K562 (cell line): ENCODE data around the gene SLC12A6. TPM values are rescaled to one million over a fixed set of nuclear protein-coding genes. Genes with fewer than 3 reads are reported as not detected.

Experiments
- ATF1 ChIP-seq, 2 experiments: fragments of 450-650 bp in 1 of 2; IDR thresholded peaks; 2 replicates each; pipeline ENCODE4 v1.6.1; 2016; ENCODE audit warnings: missing compliant biosample characterization in 1 of 2, missing genetic modification characterization in 1 of 2
- BACH1 ChIP-seq: fragments of 200-800 bp; sonication (Bioruptor generic); IDR thresholded peaks from 2 replicates; pipeline ENCODE4 v1.6.1; 2016; ENCODE audit warnings: missing genetic modification characterization, missing compliant biosample characterization
- HDAC6 ChIP-seq: IDR thresholded peaks from 2 replicates; pipeline ENCODE4 v1.6.1; 2012; ENCODE audit warnings: low read depth, mild to moderate bottlenecking, control low read depth, inconsistent platforms, low read length, moderate library complexity
- HSF4 ChIP-seq: fragments of 250-450 bp; sonication (Bioruptor Pico); IDR thresholded peaks from 2 replicates; pipeline ENCODE4 v2.1.2; 2022; ENCODE audit warnings: mild to moderate bottlenecking, moderate library complexity, borderline replicate concordance
- KAT8 ChIP-seq: fragments of 450-650 bp; IDR thresholded peaks from 2 replicates; pipeline ENCODE4 v1.6.1; 2016; ENCODE audit warnings: low read depth, mild to moderate bottlenecking
- KDM1A ChIP-seq, 2 experiments: fragments of 450-650 bp; IDR thresholded peaks; 2 replicates each; pipeline ENCODE4 v1.6.1; 2016; ENCODE audit warnings: mild to moderate bottlenecking in 2 of 2
- KDM5B ChIP-seq: fragments of 200-600 bp; sonication (generic); IDR thresholded peaks from 2 replicates; pipeline ENCODE4 v1.6.1; 2012; ENCODE audit warnings: low read depth, mild to moderate bottlenecking, moderate library complexity, low read length, control low read depth, inconsistent platforms; ENCODE audit not compliant: insufficient replicate concordance
- MTA2 ChIP-seq: fragments of 450-650 bp; IDR thresholded peaks from 2 replicates; pipeline ENCODE4 v1.6.1; 2016; ENCODE audit warnings: low read depth
- NFATC3 ChIP-seq: fragments of 450-650 bp; IDR thresholded peaks from 2 replicates; pipeline ENCODE4 v1.6.1; 2017; ENCODE audit warnings: mild to moderate bottlenecking
- RAD21 ChIP-seq, 2 experiments: fragments of 250-450 bp in 1 of 2; fragments of 450-650 bp in 1 of 2; sonication (Bioruptor Pico) in 1 of 2; formaldehyde crosslinking in 1 of 2; IDR thresholded peaks in 1 of 2; conservative IDR thresholded peaks in 1 of 2; 2 replicates each; pipeline versions ENCODE4 v1.4.0 to v1.8.0; 2020 to 2022; ENCODE audit warnings: mild to moderate bottlenecking in 2 of 2, moderate library complexity in 1 of 2
- RBBP5 ChIP-seq: fragments of 200-600 bp; sonication (generic); IDR thresholded peaks from 2 replicates; pipeline ENCODE4 v1.6.1; 2012; ENCODE audit warnings: borderline replicate concordance, mild to moderate bottlenecking, low read length, control low read depth, inconsistent platforms; ENCODE audit not compliant: insufficient read depth, poor library complexity, severe bottlenecking
- SLC30A9 ChIP-seq: fragments of 250-450 bp; sonication (Bioruptor Pico); IDR thresholded peaks from 2 replicates; pipeline ENCODE4 v1.8.0; 2022; ENCODE audit warnings: mild to moderate bottlenecking, moderate library complexity
- SOX6 ChIP-seq: fragments of 450-650 bp; IDR thresholded peaks from 2 replicates; pipeline ENCODE4 v1.6.1; 2014; ENCODE audit warnings: mild to moderate bottlenecking
- ZBTB12 ChIP-seq: fragments of 250-450 bp; sonication (Bioruptor Pico); IDR thresholded peaks from 2 replicates; pipeline ENCODE4 v1.4.0; 2020
- ZNF12 ChIP-seq: sonication (generic); formaldehyde crosslinking; IDR thresholded peaks from 2 replicates; pipeline ENCODE4 v1.4.0; 2020; ENCODE audit warnings: mild to moderate bottlenecking, missing genetic modification reagents
- ZNF197 ChIP-seq: fragments of 200-800 bp; sonication (Bioruptor generic); IDR thresholded peaks from 2 replicates; pipeline ENCODE4 v1.6.1; 2016; ENCODE audit warnings: low read depth, missing genetic modification characterization, missing compliant biosample characterization
- polyA plus RNA-seq, 8 experiments: library from polyadenylated mRNA; depleted of rRNA in 4 of 8; stranded (reverse) in 5 of 8; unstranded in 3 of 8; fragments of >200 nt; fragmentation: Nextera tagmentation in 2 of 8; fragmentation: Illumina TruSeq in 1 of 8; extraction: Ambion mirVana in 2 of 8; extraction: Trizol in 1 of 8; gene quantifications; 2 replicates each; pipeline versions ENCODE4 v1.2.1 to v1.2.3, GENCODE V29; 2011 to 2014; ENCODE audit warnings: inconsistent platforms in 1 of 8, missing spikeins in 1 of 8
- total RNA-seq, 7 experiments: library from RNA; depleted of rRNA in 6 of 7; stranded (reverse); fragments of >200 nt in 6 of 7; fragmentation: Illumina TruSeq in 2 of 7; extraction: Trizol in 2 of 7; gene quantifications; 2 replicates each; pipeline versions ENCODE4 v1.2.1 to v1.2.3, GENCODE V29; 2011 to 2021; ENCODE audit warnings: low replicate concordance in 1 of 7
- TF ChIP-seq, protein P1 (sequence below): fragments of 450-650 bp; conservative IDR thresholded peaks from 2 replicates; pipeline ENCODE4 v1.6.1; 2016; ENCODE audit warnings: missing genetic modification characterization, low read depth, mild to moderate bottlenecking, control low read depth, missing compliant biosample characterization
- TF ChIP-seq, protein P2 (sequence below): IDR thresholded peaks from 2 replicates; pipeline ENCODE4 v1.6.1; 2016; ENCODE audit warnings: missing genetic modification characterization, missing compliant biosample characterization
- TF ChIP-seq, protein P3 (sequence below): fragments of 250-450 bp; sonication (Bioruptor Pico); IDR thresholded peaks from 2 replicates; pipeline ENCODE4 v1.8.0; 2022; ENCODE audit warnings: inconsistent platforms, mild to moderate bottlenecking, moderate library complexity, borderline replicate concordance
- TF ChIP-seq, protein P4 (sequence below): sonication (generic); IDR thresholded peaks from 2 replicates; pipeline ENCODE4 v1.6.1; 2016

SLC12A6 gene
- total and polyA plus RNA-seq, 9 of the 15 experiments (the other 6 are each of a cell fraction or from before 2014, with no cell fraction given) = 1.4 to 16.4 (median 6.7) TPM

DNA sequence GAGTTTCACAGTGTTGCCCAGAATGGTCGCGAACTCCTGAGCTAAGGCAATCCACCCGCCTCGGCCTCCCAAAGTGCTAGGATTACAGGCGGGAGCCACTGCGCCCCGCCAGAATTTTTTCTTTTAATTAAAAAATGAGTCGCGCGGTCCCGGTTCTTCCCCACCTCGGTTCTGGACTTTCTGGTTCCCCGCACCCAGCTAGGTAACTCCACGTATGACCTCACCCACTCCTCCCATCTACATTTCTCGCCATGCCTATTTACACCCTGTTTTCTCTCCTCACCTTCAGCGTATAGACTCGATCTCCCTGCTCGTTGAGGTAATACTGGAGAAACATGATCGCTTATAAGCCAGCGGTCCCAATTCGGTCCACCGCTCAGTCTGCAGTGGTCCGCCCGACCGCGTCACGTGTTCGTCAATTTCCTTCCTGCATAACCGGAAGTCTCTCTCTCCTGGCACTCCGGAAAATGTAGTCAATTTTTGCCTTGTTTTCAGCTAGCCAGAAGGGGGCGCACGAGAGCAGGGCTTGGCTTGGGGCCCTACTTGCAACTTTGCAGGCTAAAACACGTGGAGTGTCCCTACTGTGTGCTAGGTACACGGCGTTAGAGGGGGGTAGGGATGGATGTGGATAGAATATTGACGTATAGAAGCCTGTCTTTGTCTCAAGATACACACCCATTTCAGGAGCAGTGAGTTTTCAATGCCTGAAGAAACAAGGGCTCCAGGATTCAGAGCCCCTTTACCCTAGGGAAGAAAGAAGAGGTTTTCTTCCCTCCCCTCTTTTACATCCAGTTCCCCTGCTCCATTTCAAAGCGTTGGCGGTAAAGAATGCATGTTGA, 5.4 kb upstream of the SLC12A6 start, which contains the start of the genes NOP10 and NUTM1 (continued):
- TF ChIP-seq, protein P1, sequence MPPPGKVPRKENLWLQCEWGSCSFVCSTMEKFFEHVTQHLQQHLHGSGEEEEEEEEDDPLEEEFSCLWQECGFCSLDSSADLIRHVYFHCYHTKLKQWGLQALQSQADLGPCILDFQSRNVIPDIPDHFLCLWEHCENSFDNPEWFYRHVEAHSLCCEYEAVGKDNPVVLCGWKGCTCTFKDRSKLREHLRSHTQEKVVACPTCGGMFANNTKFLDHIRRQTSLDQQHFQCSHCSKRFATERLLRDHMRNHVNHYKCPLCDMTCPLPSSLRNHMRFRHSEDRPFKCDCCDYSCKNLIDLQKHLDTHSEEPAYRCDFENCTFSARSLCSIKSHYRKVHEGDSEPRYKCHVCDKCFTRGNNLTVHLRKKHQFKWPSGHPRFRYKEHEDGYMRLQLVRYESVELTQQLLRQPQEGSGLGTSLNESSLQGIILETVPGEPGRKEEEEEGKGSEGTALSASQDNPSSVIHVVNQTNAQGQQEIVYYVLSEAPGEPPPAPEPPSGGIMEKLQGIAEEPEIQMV (tag) = peak; percentile 96
- 0 out of 2 replicates have a peak, but pooled peaks have one; percentile 15 for TF ChIP-seq MTA2
- 0 out of 2 replicates have a peak, but pooled peaks have one; percentile 38 for TF ChIP-seq SOX6
- TF ChIP-seq, protein P2, sequence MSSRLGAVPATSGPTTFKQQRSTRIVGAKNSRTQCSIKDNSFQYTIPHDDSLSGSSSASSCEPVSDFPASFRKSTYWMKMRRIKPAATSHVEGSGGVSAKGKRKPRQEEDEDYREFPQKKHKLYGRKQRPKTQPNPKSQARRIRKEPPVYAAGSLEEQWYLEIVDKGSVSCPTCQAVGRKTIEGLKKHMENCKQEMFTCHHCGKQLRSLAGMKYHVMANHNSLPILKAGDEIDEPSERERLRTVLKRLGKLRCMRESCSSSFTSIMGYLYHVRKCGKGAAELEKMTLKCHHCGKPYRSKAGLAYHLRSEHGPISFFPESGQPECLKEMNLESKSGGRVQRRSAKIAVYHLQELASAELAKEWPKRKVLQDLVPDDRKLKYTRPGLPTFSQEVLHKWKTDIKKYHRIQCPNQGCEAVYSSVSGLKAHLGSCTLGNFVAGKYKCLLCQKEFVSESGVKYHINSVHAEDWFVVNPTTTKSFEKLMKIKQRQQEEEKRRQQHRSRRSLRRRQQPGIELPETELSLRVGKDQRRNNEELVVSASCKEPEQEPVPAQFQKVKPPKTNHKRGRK = no peak
- TF ChIP-seq, protein P3, sequence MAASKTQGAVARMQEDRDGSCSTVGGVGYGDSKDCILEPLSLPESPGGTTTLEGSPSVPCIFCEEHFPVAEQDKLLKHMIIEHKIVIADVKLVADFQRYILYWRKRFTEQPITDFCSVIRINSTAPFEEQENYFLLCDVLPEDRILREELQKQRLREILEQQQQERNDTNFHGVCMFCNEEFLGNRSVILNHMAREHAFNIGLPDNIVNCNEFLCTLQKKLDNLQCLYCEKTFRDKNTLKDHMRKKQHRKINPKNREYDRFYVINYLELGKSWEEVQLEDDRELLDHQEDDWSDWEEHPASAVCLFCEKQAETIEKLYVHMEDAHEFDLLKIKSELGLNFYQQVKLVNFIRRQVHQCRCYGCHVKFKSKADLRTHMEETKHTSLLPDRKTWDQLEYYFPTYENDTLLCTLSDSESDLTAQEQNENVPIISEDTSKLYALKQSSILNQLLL (CRISPR knock-in tag) = no peak
- TF ChIP-seq BACH1 = no peak
- peak in 1 of 2 experiments; percentile 55; a peak in 2 of 4 replicates for TF ChIP-seq KDM1A (IDR thresholded peaks at IDR 0.05)
- peak; percentile 91 for TF ChIP-seq KDM5B
- TF ChIP-seq ATF1 (CRISPR knock-in tag; IDR thresholded peaks at IDR 0.05) = no peak
- TF ChIP-seq ATF1 (tag; IDR thresholded peaks at IDR 0.05) = peak; percentile 93
- TF ChIP-seq ZBTB12 (CRISPR knock-in tag) = 0 out of 2 replicates have a peak, but pooled peaks have one; percentile 45
- no peak for TF ChIP-seq HSF4 (CRISPR knock-in tag)
- peak; percentile 85 for TF ChIP-seq RBBP5
- TF ChIP-seq SLC30A9 (CRISPR knock-in tag) = no peak
- TF ChIP-seq ZNF197 (CRISPR knock-in tag) = no peak
- TF ChIP-seq KAT8 = no peak
- TF ChIP-seq, protein P4, sequence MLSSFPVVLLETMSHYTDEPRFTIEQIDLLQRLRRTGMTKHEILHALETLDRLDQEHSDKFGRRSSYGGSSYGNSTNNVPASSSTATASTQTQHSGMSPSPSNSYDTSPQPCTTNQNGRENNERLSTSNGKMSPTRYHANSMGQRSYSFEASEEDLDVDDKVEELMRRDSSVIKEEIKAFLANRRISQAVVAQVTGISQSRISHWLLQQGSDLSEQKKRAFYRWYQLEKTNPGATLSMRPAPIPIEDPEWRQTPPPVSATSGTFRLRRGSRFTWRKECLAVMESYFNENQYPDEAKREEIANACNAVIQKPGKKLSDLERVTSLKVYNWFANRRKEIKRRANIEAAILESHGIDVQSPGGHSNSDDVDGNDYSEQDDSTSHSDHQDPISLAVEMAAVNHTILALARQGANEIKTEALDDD = no peak
- TF ChIP-seq ZNF12 (CRISPR knock-in tag) = peak; percentile 22; the same call in 1 of the 2 replicates
- no peak for TF ChIP-seq NFATC3
- TF ChIP-seq HDAC6 = no peak
- TF ChIP-seq RAD21 (CRISPR knock-in tag; conservative IDR thresholded peaks at IDR 0.05 in 1 of 2, IDR thresholded peaks at IDR 0.05 in 1 of 2) = peak; percentile 71 to 82
